Chondrocyte (in vitro differentiated cells): ENCODE data around the gene LTA. TPM values are rescaled to one million over a fixed set of nuclear protein-coding genes. Genes with fewer than 3 reads are reported as not detected.

Source experiments
- DNase-seq: peaks from one replicate; pipeline ENCODE4 v3.0.0; 2021; ENCODE audit warnings: mixed read lengths, low spot score
- H3K27ac Mint-ChIP-seq: one replicate; pipeline ENCODE4 v1.8.0; 2021; ENCODE audit warnings: mild to moderate bottlenecking, moderate library complexity, mixed read lengths; ENCODE audit not compliant: unreplicated experiment
- H3K27me3 Mint-ChIP-seq: 2 replicates; pipeline ENCODE4 v1.8.0; 2021; ENCODE audit warnings: low read depth, mixed read lengths
- H3K36me3 Mint-ChIP-seq: 2 replicates; pipeline ENCODE4 v1.8.0; 2021; ENCODE audit warnings: low read depth, mixed read lengths
- H3K4me1 Mint-ChIP-seq: 2 replicates; pipeline ENCODE4 v1.8.0; 2021; ENCODE audit warnings: low read depth, mild to moderate bottlenecking, mixed read lengths
- H3K4me3 Mint-ChIP-seq: one replicate; pipeline ENCODE4 v1.8.0; 2021; ENCODE audit warnings: mild to moderate bottlenecking, moderate library complexity, mixed read lengths; ENCODE audit not compliant: unreplicated experiment
- H3K9me3 Mint-ChIP-seq: 2 replicates; pipeline ENCODE4 v1.8.0; 2021; ENCODE audit warnings: low read depth, mixed read lengths
- total RNA-seq: library from RNA; stranded (reverse); gene quantifications from 3 replicates; pipeline ENCODE4 v1.2.1, GENCODE V29; 2021
- TF ChIP-seq, protein P1 (sequence below): fragments of 200-600 bp; sonication (generic); IDR thresholded peaks from 2 replicates; pipeline ENCODE4 v1.5.0; 2021; ENCODE audit warnings: antibody characterized with exemption, mild to moderate bottlenecking, moderate library complexity

The LTA gene
- total RNA-seq, 1 donor from 2014 or later = not detected

DNA sequence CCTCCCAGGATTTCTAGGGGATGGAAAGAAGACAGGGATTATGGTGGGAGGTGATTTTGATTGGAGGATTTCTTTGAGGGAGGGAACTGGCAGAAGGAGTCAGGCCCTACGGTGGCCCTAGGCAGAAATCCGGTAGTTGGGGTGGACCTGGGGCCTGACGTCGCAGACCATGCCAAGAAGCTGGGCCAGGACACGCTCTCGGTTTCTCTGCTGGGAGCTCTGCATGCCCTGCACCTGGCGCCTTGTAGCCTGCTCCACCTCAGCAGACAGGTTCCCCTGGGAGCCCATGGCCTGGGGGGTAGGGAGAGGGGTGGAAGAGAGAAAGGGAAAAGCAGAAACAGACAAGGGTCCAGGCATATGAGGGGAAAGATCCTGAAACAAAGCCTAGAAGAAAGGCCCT, 26.8 kb upstream of the LTA start:
- H3K27me3 Mint-ChIP-seq = no peaks in the 10 kb centered on the region
- peaks cover 52% of the 10 kb centered on the region for H3K4me1 Mint-ChIP-seq
- H3K27ac Mint-ChIP-seq = no peak overlapping the region
- DNase-seq = no peak
- peaks cover 4% of the 10 kb centered on the region for H3K36me3 Mint-ChIP-seq
- TF ChIP-seq, protein P1, sequence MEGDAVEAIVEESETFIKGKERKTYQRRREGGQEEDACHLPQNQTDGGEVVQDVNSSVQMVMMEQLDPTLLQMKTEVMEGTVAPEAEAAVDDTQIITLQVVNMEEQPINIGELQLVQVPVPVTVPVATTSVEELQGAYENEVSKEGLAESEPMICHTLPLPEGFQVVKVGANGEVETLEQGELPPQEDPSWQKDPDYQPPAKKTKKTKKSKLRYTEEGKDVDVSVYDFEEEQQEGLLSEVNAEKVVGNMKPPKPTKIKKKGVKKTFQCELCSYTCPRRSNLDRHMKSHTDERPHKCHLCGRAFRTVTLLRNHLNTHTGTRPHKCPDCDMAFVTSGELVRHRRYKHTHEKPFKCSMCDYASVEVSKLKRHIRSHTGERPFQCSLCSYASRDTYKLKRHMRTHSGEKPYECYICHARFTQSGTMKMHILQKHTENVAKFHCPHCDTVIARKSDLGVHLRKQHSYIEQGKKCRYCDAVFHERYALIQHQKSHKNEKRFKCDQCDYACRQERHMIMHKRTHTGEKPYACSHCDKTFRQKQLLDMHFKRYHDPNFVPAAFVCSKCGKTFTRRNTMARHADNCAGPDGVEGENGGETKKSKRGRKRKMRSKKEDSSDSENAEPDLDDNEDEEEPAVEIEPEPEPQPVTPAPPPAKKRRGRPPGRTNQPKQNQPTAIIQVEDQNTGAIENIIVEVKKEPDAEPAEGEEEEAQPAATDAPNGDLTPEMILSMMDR = no peak
- H3K9me3 Mint-ChIP-seq = no peaks in the 10 kb centered on the region
- H3K4me3 Mint-ChIP-seq = no peak overlapping the region

DNA sequence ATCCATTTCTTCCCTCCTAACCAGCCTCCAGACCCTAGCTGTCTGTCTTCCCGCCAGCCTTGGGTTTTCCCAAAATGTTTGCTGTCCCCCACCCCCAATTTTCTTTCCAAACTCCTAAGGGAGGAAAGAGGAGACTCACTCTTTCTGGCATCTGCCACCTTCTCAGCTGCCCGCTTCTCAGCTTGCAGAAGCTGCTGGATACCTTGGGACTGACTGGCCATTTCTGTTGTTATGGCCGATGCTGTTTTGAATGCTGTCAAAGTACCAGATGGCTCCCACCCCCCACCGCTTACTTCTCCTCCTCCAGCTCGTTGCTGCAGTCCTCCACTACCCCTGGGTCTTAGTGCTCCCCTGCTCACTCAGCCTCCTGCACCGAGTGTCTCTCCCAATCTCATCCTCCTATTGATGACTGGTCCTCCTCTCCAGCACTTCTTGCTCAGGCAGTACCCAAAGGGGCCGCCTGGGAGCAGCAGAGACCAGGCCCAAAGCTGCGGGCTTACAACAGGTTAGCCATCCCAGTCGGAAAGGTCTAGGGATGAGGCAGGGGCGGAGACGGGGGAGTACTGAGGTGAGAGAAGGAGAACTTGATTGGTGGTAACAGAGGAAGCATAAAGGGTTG, 25.6 kb upstream of the LTA start, which contains the start of gene ATP6V1G2:
Gene ATP6V1G2, minus strand, starts transcription at position 270 of the 619 bp plus-strand sequence. Its CDS starts 49 bp downstream, at position 221.
- Mint-ChIP-seq H3K4me3 (peak within 1 kb of the TSS; percentile 97), H3K27me3 (no peaks in the 10 kb centered on the region), H3K36me3 (peaks cover 4% of the 10 kb centered on the region), H3K27ac (peak within 1 kb of the TSS; percentile 97), H3K9me3 (no peaks in the 10 kb centered on the region), H3K4me1 (peaks cover 52% of the 10 kb centered on the region)
- DNase-seq = no peak
- TF ChIP-seq, protein P1 = peak; percentile 95

DNA sequence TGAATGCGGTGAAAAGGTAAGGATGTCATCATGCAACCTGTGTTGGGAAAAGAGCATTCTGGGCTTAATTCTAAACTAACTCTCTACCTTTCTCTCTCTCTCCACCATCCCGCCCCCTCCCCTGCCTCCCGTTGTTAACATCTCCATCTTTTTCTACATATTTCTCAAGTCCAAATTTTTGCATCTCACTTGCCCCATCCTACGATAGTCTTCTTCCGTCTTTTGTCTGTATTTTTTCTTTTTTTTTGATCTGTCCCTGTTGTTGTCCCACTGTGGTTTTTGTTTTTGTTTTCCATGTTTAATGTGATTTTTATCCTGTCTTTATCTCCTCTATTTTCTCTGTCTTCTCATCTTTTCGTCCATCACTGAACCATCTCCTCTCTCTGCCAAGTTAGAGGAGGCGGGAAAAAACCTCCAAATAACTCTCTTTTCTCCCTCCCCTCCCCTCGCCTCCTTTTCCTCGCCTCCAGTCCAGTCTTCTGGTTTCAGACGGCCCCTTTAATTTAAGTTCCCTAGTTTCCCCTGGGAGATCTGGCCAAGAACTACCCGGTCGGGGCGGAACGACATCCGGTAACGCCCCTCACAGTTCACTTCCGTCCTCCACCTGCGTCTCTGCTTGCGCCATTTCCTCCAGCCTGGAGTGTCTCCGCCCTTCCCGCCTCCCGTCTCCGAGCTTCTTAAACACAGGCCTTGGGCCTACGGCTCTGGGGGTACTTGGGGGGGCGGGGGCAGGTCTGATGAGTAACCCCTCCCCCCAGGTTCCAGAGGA, 24.9 kb upstream of the LTA start, which contains the start of gene NFKBIL1:
Gene NFKBIL1, plus strand, starts transcription at position 651 of the 769 bp plus-strand sequence. Its CDS starts 87 bp downstream, at position 738.
- DNase-seq = peak; percentile 97
- H3K4me1 Mint-ChIP-seq = peaks cover 52% of the 10 kb centered on the region
- H3K27ac Mint-ChIP-seq = peak within 1 kb of the TSS; percentile 97
- peak within 1 kb of the TSS; percentile 97 for H3K4me3 Mint-ChIP-seq
- no peaks in the 10 kb centered on the region for H3K9me3 Mint-ChIP-seq
- TF ChIP-seq, protein P1 = peak; percentile 52
- no peaks in the 10 kb centered on the region for H3K27me3 Mint-ChIP-seq
- H3K36me3 Mint-ChIP-seq = peaks cover 5% of the 10 kb centered on the region

- no peaks in the 10 kb centered on the region for H3K9me3 Mint-ChIP-seq
- no peak for DNase-seq
- H3K27me3 Mint-ChIP-seq = no peaks in the 10 kb centered on the region
- peaks cover 5% of the 10 kb centered on the region for H3K36me3 Mint-ChIP-seq
- H3K27ac Mint-ChIP-seq = peak overlapping the region; percentile 97
- TF ChIP-seq, protein P1 = no peak
- H3K4me3 Mint-ChIP-seq = peak overlapping the region; percentile 97
- H3K4me1 Mint-ChIP-seq = peaks cover 45% of the 10 kb centered on the region
Measured at GRCh38 chr6:31547727-31548543, 24.2 kb upstream of the LTA start.

DNA sequence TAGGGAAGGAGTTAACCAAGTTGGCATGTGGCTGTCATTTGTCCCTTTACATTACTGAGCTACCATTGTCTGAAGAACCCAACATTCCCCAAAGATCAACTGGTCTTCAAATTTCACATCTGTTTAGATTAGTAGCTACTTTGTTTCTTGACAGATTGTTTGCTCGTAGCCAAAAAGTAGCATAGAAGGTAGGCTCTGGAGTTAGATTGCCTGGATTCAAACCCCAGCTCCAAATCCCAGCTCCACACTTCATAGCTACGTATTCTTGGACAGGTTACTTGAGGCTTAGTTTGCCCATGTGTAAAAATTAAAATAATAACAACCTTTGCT, 23.6 kb upstream of the LTA start:
- no peak overlapping the region for H3K27ac Mint-ChIP-seq
- H3K9me3 Mint-ChIP-seq = no peaks in the 10 kb centered on the region
- H3K36me3 Mint-ChIP-seq = peaks cover 6% of the 10 kb centered on the region
- TF ChIP-seq, protein P1 = no peak
- H3K4me1 Mint-ChIP-seq = peaks cover 41% of the 10 kb centered on the region
- DNase-seq = no peak
- no peaks in the 10 kb centered on the region for H3K27me3 Mint-ChIP-seq
- H3K4me3 Mint-ChIP-seq = peak overlapping the region; percentile 97
